ENCODE measurements around the gene GRAPL. TPM values are rescaled to one million over a fixed set of nuclear protein-coding genes. Genes with fewer than 3 reads are reported as not detected.
A peak's percentile ranks its signal among the peaks of the same experiment; 100 is the strongest.
"Not testable (repeated sequence)": the region's sequence is repeated elsewhere in the genome, so short reads cannot be mapped to it uniquely, and the experiment has no call there.

Gene GRAPL
- total RNA-seq, 2 experiments from 2014 or later, result 2.9 to 4.0 TPM

GRCh38 chr17:19112459-19112826, 14.9 kb upstream of the GRAPL start:
- H3K4me1 Mint-ChIP-seq; POLR2A ChIA-PET; H3K36me3 Mint-ChIP-seq (ENCODE audit: low read depth); H3K27ac Mint-ChIP-seq; ATAC-seq; H3K27me3 Mint-ChIP-seq; H3K4me3 Mint-ChIP-seq; CTCF ChIA-PET; intact Hi-C loops (cut with DNase I, micrococcal nuclease); H3K9me3 Mint-ChIP-seq (ENCODE audit: low read depth): not testable (repeated sequence)
- peak; percentile 5 for DNase-seq

GRCh38 chr17:19118695-19119094, 8.7 kb upstream of the GRAPL start:
- H3K36me3 Mint-ChIP-seq (ENCODE audit: low read depth); H3K27me3 Mint-ChIP-seq; H3K4me1 Mint-ChIP-seq; H3K4me3 Mint-ChIP-seq; DNase-seq; H3K9me3 Mint-ChIP-seq (ENCODE audit: low read depth); H3K27ac Mint-ChIP-seq; CTCF ChIA-PET; intact Hi-C loops (cut with DNase I, micrococcal nuclease); POLR2A ChIA-PET: not testable (repeated sequence)
- ATAC-seq, result peak; percentile 97

- H3K36me3 Mint-ChIP-seq (ENCODE audit: low read depth); H3K4me3 Mint-ChIP-seq; H3K4me1 Mint-ChIP-seq; H3K27ac Mint-ChIP-seq; intact Hi-C loops (cut with DNase I, micrococcal nuclease); H3K27me3 Mint-ChIP-seq; DNase-seq; H3K9me3 Mint-ChIP-seq (ENCODE audit: low read depth); POLR2A ChIA-PET; ATAC-seq; CTCF ChIA-PET: not testable (repeated sequence)
Observed at GRCh38 chr17:19125289-19125688, 2.1 kb upstream of the GRAPL start.

GRCh38 chr17:19129500-19129899, 2.1 kb downstream of the GRAPL start:
- H3K27me3 Mint-ChIP-seq; H3K27ac Mint-ChIP-seq; H3K36me3 Mint-ChIP-seq (ENCODE audit: low read depth); H3K4me1 Mint-ChIP-seq; POLR2A ChIA-PET; DNase-seq; H3K4me3 Mint-ChIP-seq; intact Hi-C loops (cut with DNase I, micrococcal nuclease); CTCF ChIA-PET; H3K9me3 Mint-ChIP-seq (ENCODE audit: low read depth): not testable (repeated sequence)
- ATAC-seq, result peak; percentile 60

GRCh38 chr17:19131108-19131507, 3.7 kb downstream of the GRAPL start:
- H3K36me3 Mint-ChIP-seq (ENCODE audit: low read depth); ATAC-seq; H3K4me3 Mint-ChIP-seq; H3K27me3 Mint-ChIP-seq; CTCF ChIA-PET; H3K4me1 Mint-ChIP-seq; POLR2A ChIA-PET; DNase-seq; intact Hi-C loops (cut with DNase I, micrococcal nuclease); H3K9me3 Mint-ChIP-seq (ENCODE audit: low read depth); H3K27ac Mint-ChIP-seq: not testable (repeated sequence)

GRCh38 chr17:19131772-19132171, 4.4 kb downstream of the GRAPL start:
- POLR2A ChIA-PET, result not testable (repeated sequence)

GRCh38 chr17:19133793-19134192, 6.4 kb downstream of the GRAPL start:
- not testable (repeated sequence) for H3K9me3 Mint-ChIP-seq (ENCODE audit: low read depth)

More at GRCh38 chr17:19131772-19132171, 4.4 kb downstream of the GRAPL start:
- CTCF ChIA-PET; H3K9me3 Mint-ChIP-seq (ENCODE audit: low read depth); H3K27me3 Mint-ChIP-seq; H3K4me1 Mint-ChIP-seq; DNase-seq; H3K27ac Mint-ChIP-seq; H3K36me3 Mint-ChIP-seq (ENCODE audit: low read depth); H3K4me3 Mint-ChIP-seq; intact Hi-C loops (cut with DNase I, micrococcal nuclease); ATAC-seq: not testable (repeated sequence)

GRCh38 chr17:19135391-19135790, 8.0 kb downstream of the GRAPL start:
- H3K27ac Mint-ChIP-seq; intact Hi-C loops (cut with DNase I, micrococcal nuclease); DNase-seq; H3K4me3 Mint-ChIP-seq; H3K9me3 Mint-ChIP-seq (ENCODE audit: low read depth); H3K27me3 Mint-ChIP-seq; POLR2A ChIA-PET; CTCF ChIA-PET; H3K4me1 Mint-ChIP-seq; H3K36me3 Mint-ChIP-seq (ENCODE audit: low read depth): not testable (repeated sequence)
- ATAC-seq, result peak; percentile 40

More at GRCh38 chr17:19133793-19134192, 6.4 kb downstream of the GRAPL start:
- H3K27ac Mint-ChIP-seq; H3K27me3 Mint-ChIP-seq; H3K36me3 Mint-ChIP-seq (ENCODE audit: low read depth); POLR2A ChIA-PET; DNase-seq; CTCF ChIA-PET; H3K4me1 Mint-ChIP-seq; H3K4me3 Mint-ChIP-seq; intact Hi-C loops (cut with DNase I, micrococcal nuclease): not testable (repeated sequence)
- ATAC-seq, result peak; percentile 8

- H3K27ac Mint-ChIP-seq; H3K27me3 Mint-ChIP-seq; H3K4me3 Mint-ChIP-seq; CTCF ChIA-PET; H3K36me3 Mint-ChIP-seq (ENCODE audit: low read depth); DNase-seq; H3K4me1 Mint-ChIP-seq; H3K9me3 Mint-ChIP-seq (ENCODE audit: low read depth); POLR2A ChIA-PET; intact Hi-C loops (cut with DNase I, micrococcal nuclease): not testable (repeated sequence)
- ATAC-seq, result peak; percentile 56
Observed at GRCh38 chr17:19136138-19136537, 8.7 kb downstream of the GRAPL start.

- H3K27ac Mint-ChIP-seq; POLR2A ChIA-PET; H3K36me3 Mint-ChIP-seq (ENCODE audit: low read depth); H3K27me3 Mint-ChIP-seq; H3K9me3 Mint-ChIP-seq (ENCODE audit: low read depth); intact Hi-C loops (cut with DNase I, micrococcal nuclease); H3K4me1 Mint-ChIP-seq; H3K4me3 Mint-ChIP-seq; DNase-seq; CTCF ChIA-PET: not testable (repeated sequence)
- peak; percentile 16 for ATAC-seq
Observed at GRCh38 chr17:19136605-19137004, 9.2 kb downstream of the GRAPL start.

- ATAC-seq; POLR2A ChIA-PET; H3K9me3 Mint-ChIP-seq (ENCODE audit: low read depth); H3K36me3 Mint-ChIP-seq (ENCODE audit: low read depth); DNase-seq; CTCF ChIA-PET; H3K27me3 Mint-ChIP-seq; intact Hi-C loops (cut with DNase I, micrococcal nuclease); H3K4me1 Mint-ChIP-seq; H3K27ac Mint-ChIP-seq; H3K4me3 Mint-ChIP-seq: not testable (repeated sequence)
Observed at GRCh38 chr17:19137959-19138358, 10.6 kb downstream of the GRAPL start.

GRCh38 chr17:19141366-19142155, 14.2 kb downstream of the GRAPL start:
- peak; percentile 95 for ATAC-seq

More at GRCh38 chr17:19141366-19142155, 14.2 kb downstream of the GRAPL start:
- H3K36me3 Mint-ChIP-seq (ENCODE audit: low read depth); intact Hi-C loops (cut with DNase I, micrococcal nuclease); CTCF ChIA-PET; POLR2A ChIA-PET; DNase-seq; H3K27ac Mint-ChIP-seq; H3K4me3 Mint-ChIP-seq; H3K9me3 Mint-ChIP-seq (ENCODE audit: low read depth); H3K4me1 Mint-ChIP-seq; H3K27me3 Mint-ChIP-seq: not testable (repeated sequence)

Measured in activated CD4-positive, alpha-beta T cell treated with anti-CD3 and anti-CD28 coated beads for 36 hours (primary cell).